Smooth muscle cell (in vitro differentiated cells): Measurements from ENCODE around the gene SFSWAP. TPM values are rescaled to one million over a fixed set of nuclear protein-coding genes. Genes with fewer than 3 reads are reported as not detected.

Experiments used
- DNase-seq: peaks from one replicate; lab custom pipeline; 2025; ENCODE audit not compliant: unreplicated experiment; lab: John Stamatoyannopoulos, UW
- H2AFZ ChIP-seq: fragments of 200-600 bp; sonication (generic); 2 replicates; pipeline ENCODE4 v1.6.0; 2016; ENCODE audit warnings: antibody characterized with exemption, low read depth, mild to moderate bottlenecking
- H3F3A ChIP-seq: fragments of 200-600 bp; sonication (generic); 2 replicates; pipeline ENCODE4 v1.6.0; 2017; ENCODE audit warnings: antibody characterized with exemption, low read depth
- H3K27ac ChIP-seq: fragments of 200-600 bp; sonication (generic); 2 replicates; pipeline ENCODE4 v1.5.1; 2016; ENCODE audit warnings: low read depth, mild to moderate bottlenecking
- H3K27me3 ChIP-seq: fragments of 200-600 bp; sonication (generic); 2 replicates; pipeline ENCODE4 v1.6.1; 2016; ENCODE audit warnings: low read depth, mild to moderate bottlenecking
- H3K36me3 ChIP-seq: fragments of 200-600 bp; sonication (generic); 2 replicates; pipeline ENCODE4 v1.5.1; 2016; ENCODE audit warnings: low read depth
- H3K4me1 ChIP-seq: fragments of 200-600 bp; sonication (generic); 2 replicates; pipeline ENCODE4 v1.5.1; 2016; ENCODE audit warnings: low read depth
- H3K4me2 ChIP-seq: fragments of 200-600 bp; sonication (generic); 2 replicates; pipeline ENCODE4 v1.6.0; 2016; ENCODE audit warnings: mild to moderate bottlenecking
- H3K4me3 ChIP-seq: fragments of 200-600 bp; sonication (generic); 2 replicates; pipeline ENCODE4 v1.5.1; 2016; ENCODE audit warnings: mild to moderate bottlenecking
- H3K79me2 ChIP-seq: fragments of 200-600 bp; sonication (generic); 2 replicates; pipeline ENCODE4 v1.6.0; 2016; ENCODE audit warnings: low read depth, mild to moderate bottlenecking
- H3K9ac ChIP-seq: fragments of 200-600 bp; sonication (generic); 2 replicates; pipeline ENCODE4 v1.6.0; 2016; ENCODE audit warnings: low read depth
- H3K9me3 ChIP-seq: fragments of 200-600 bp; sonication (generic); replicated peaks from 2 replicates; pipeline ENCODE4 v1.5.1; 2016; ENCODE audit warnings: low read depth
- H4K20me1 ChIP-seq: fragments of 200-600 bp; sonication (generic); 2 replicates; pipeline ENCODE4 v1.6.0; 2016; ENCODE audit warnings: low read depth
- CTCF ChIP-seq: fragments of 200-600 bp; sonication (generic); IDR thresholded peaks from 2 replicates; pipeline ENCODE4 v1.5.1; 2017; ENCODE audit warnings: borderline replicate concordance, mild to moderate bottlenecking, antibody characterized with exemption; ENCODE audit not compliant: insufficient read depth, poor library complexity, severe bottlenecking
- WGBS: methylation state at CpG from one replicate; pipeline ENCODE4 v1.1.7; 2016; ENCODE audit warnings: low lambda C conversion rate; 5-methylcytosine and 5-hydroxymethylcytosine counted together
- polyA plus RNA-seq: library from polyadenylated mRNA; unstranded; fragments of >200 nt; fragmentation: Nextera tagmentation; extraction: Ambion mirVana; gene quantifications from 2 replicates; pipeline ENCODE4 v1.2.1, GENCODE V29; 2016
- total RNA-seq: library from RNA; depleted of rRNA; stranded (reverse); fragments of >200 nt; gene quantifications from 2 replicates; pipeline ENCODE4 v1.2.3, GENCODE V29; 2014

Gene SFSWAP
- total and polyA plus RNA-seq, 2 experiments from 2014 or later = 24.1 to 32.3 TPM

GRCh38 chr12:131754184-131754583, 43.3 kb downstream of the SFSWAP start:
- no peak overlapping the region for H2AFZ ChIP-seq
- no peaks in the 10 kb centered on the region for H3K27me3 ChIP-seq
- no peak overlapping the region for H3K4me2 ChIP-seq
- H3F3A ChIP-seq = no peaks in the 10 kb centered on the region
- peaks cover 19% of the 10 kb centered on the region for H4K20me1 ChIP-seq
- no peaks in the 10 kb centered on the region for H3K4me1 ChIP-seq
- WGBS = 96% methylated on average over 17 of the region's 17 CpGs
- H3K27ac ChIP-seq = no peak overlapping the region
- no peak overlapping the region for H3K4me3 ChIP-seq
- H3K9me3 ChIP-seq = no peaks in the 10 kb centered on the region
- H3K36me3 ChIP-seq = peaks cover 11% of the 10 kb centered on the region
- no peaks in the 10 kb centered on the region for H3K79me2 ChIP-seq
- H3K9ac ChIP-seq = no peak overlapping the region
- TF ChIP-seq CTCF = no peak
- no peak for DNase-seq

- no peaks in the 10 kb centered on the region for H3F3A ChIP-seq
- H3K36me3 ChIP-seq = peaks cover 11% of the 10 kb centered on the region
- no peak overlapping the region for H3K4me2 ChIP-seq
- no peak overlapping the region for H2AFZ ChIP-seq
- 93% methylated on average over 16 of the region's 16 CpGs for WGBS
- peaks cover 9% of the 10 kb centered on the region for H4K20me1 ChIP-seq
- H3K27ac ChIP-seq = no peak overlapping the region
- DNase-seq = no peak
- H3K9me3 ChIP-seq = no peaks in the 10 kb centered on the region
- H3K79me2 ChIP-seq = no peaks in the 10 kb centered on the region
- H3K4me1 ChIP-seq = no peaks in the 10 kb centered on the region
- no peaks in the 10 kb centered on the region for H3K27me3 ChIP-seq
- no peak overlapping the region for H3K9ac ChIP-seq
- peak; percentile 28 for TF ChIP-seq CTCF
- H3K4me3 ChIP-seq = no peak overlapping the region
These were observed 44.6 kb downstream of the SFSWAP start for GRCh38 chr12:131755305-131756113.

GRCh38 chr12:131756441-131756840, 45.6 kb downstream of the SFSWAP start:
- peaks cover 9% of the 10 kb centered on the region for H4K20me1 ChIP-seq
- H3K36me3 ChIP-seq = peaks cover 15% of the 10 kb centered on the region
- no peaks in the 10 kb centered on the region for H3K27me3 ChIP-seq
- no peaks in the 10 kb centered on the region for H3K4me1 ChIP-seq
- no peak overlapping the region for H2AFZ ChIP-seq
- WGBS = 97% methylated on average over 18 of the region's 18 CpGs
- no peak overlapping the region for H3K27ac ChIP-seq
- H3K79me2 ChIP-seq = no peaks in the 10 kb centered on the region
- H3F3A ChIP-seq = no peaks in the 10 kb centered on the region
- no peak overlapping the region for H3K4me2 ChIP-seq
- no peak for DNase-seq
- no peak overlapping the region for H3K9ac ChIP-seq
- no peaks in the 10 kb centered on the region for H3K9me3 ChIP-seq
- no peak overlapping the region for H3K4me3 ChIP-seq
- no peak for TF ChIP-seq CTCF

- no peaks in the 10 kb centered on the region for H3K4me1 ChIP-seq
- H3K4me2 ChIP-seq = no peak overlapping the region
- no peak for DNase-seq
- peaks cover 15% of the 10 kb centered on the region for H3K36me3 ChIP-seq
- H3K4me3 ChIP-seq = no peak overlapping the region
- H4K20me1 ChIP-seq = peaks cover 12% of the 10 kb centered on the region
- no peak overlapping the region for H3K9ac ChIP-seq
- no peaks in the 10 kb centered on the region for H3K9me3 ChIP-seq
- H3K27me3 ChIP-seq = no peaks in the 10 kb centered on the region
- 97% methylated on average over 17 of the region's 17 CpGs for whole genome bisulfite sequencing
- H2AFZ ChIP-seq = no peak overlapping the region
- H3K27ac ChIP-seq = no peak overlapping the region
- no peak for TF ChIP-seq CTCF
- H3F3A ChIP-seq = no peaks in the 10 kb centered on the region
- no peaks in the 10 kb centered on the region for H3K79me2 ChIP-seq
These were observed 46.2 kb downstream of the SFSWAP start for GRCh38 chr12:131757111-131757510.
